GM23248 (cell line): ENCODE measurements around the gene KLHL8. TPM values are rescaled to one million over a fixed set of nuclear protein-coding genes. Genes with fewer than 3 reads are reported as not detected.

Source experiments
- DNase-seq: peaks from one replicate; pipeline ENCODE4 v3.0.0-alpha.2; 2015
- H2AFZ ChIP-seq: fragments of 200-600 bp; sonication (generic); 2 replicates; pipeline ENCODE4 v1.6.1; 2016; ENCODE audit warnings: antibody characterized with exemption
- H3F3A ChIP-seq: fragments of 200-600 bp; sonication (generic); 2 replicates; pipeline ENCODE4 v1.6.1; 2016; ENCODE audit warnings: mild to moderate bottlenecking, antibody characterized with exemption, mixed run types; ENCODE audit not compliant: insufficient read depth
- H3K27ac ChIP-seq: fragments of 200-600 bp; sonication (generic); 2 replicates; pipeline ENCODE4 v1.5.1; 2016; ENCODE audit warnings: mild to moderate bottlenecking
- H3K27me3 ChIP-seq: fragments of 200-600 bp; sonication (generic); replicated peaks from 2 replicates; pipeline ENCODE4 v1.6.1; 2016; ENCODE audit warnings: mild to moderate bottlenecking; ENCODE audit not compliant: insufficient read depth
- H3K36me3 ChIP-seq: fragments of 200-600 bp; sonication (generic); 2 replicates; pipeline ENCODE4 v1.6.1; 2016; ENCODE audit warnings: low read depth, mild to moderate bottlenecking
- H3K4me1 ChIP-seq: fragments of 200-600 bp; sonication (generic); 2 replicates; pipeline ENCODE4 v1.6.1; 2016; ENCODE audit warnings: mild to moderate bottlenecking; ENCODE audit not compliant: insufficient read depth
- H3K4me2 ChIP-seq: fragments of 200-600 bp; sonication (generic); one replicate; pipeline ENCODE4 v1.6.1; 2016; ENCODE audit warnings: mild to moderate bottlenecking; ENCODE audit not compliant: unreplicated experiment
- H3K4me3 ChIP-seq: fragments of 200-600 bp; sonication (generic); 2 replicates; pipeline ENCODE4 v1.5.1; 2016; ENCODE audit warnings: mild to moderate bottlenecking
- H3K79me2 ChIP-seq: fragments of 200-600 bp; sonication (generic); 2 replicates; pipeline ENCODE4 v1.6.1; 2016; ENCODE audit warnings: mild to moderate bottlenecking; ENCODE audit not compliant: insufficient read depth
- H3K9ac ChIP-seq: fragments of 200-600 bp; sonication (generic); 2 replicates; pipeline ENCODE4 v1.6.1; 2016; ENCODE audit warnings: mild to moderate bottlenecking
- H3K9me2 ChIP-seq: fragments of 200-600 bp; sonication (generic); 2 replicates; pipeline ENCODE4 v1.6.1; 2016; ENCODE audit warnings: mixed run types, mild to moderate bottlenecking, moderate library complexity; ENCODE audit not compliant: insufficient read depth
- H3K9me3 ChIP-seq: fragments of 200-600 bp; sonication (generic); one replicate; pipeline ENCODE4 v1.6.1; 2017; ENCODE audit warnings: low read depth
- H4K20me1 ChIP-seq: fragments of 200-600 bp; sonication (generic); 2 replicates; pipeline ENCODE4 v1.6.0; 2016; ENCODE audit not compliant: insufficient read depth
- EZH2 ChIP-seq: fragments of 200-600 bp; sonication (generic); IDR thresholded peaks from 2 replicates; pipeline ENCODE4 v1.6.1; 2018; ENCODE audit warnings: antibody characterized with exemption, mild to moderate bottlenecking; ENCODE audit not compliant: insufficient read depth, poor library complexity, severe bottlenecking
- EZH2phosphoT487 ChIP-seq: fragments of 200-600 bp; sonication (generic); IDR thresholded peaks from 2 replicates; pipeline ENCODE4 v1.6.1; 2018; ENCODE audit warnings: antibody characterized with exemption, moderate library complexity, mild to moderate bottlenecking, low read depth; ENCODE audit not compliant: insufficient read depth
- WGBS, 2 experiments: methylation state at CpG; one replicate each; pipeline ENCODE4 v1.1.6; 2015 to 2017; ENCODE audit warnings: low lambda C conversion rate in 2 of 2, low coverage in 1 of 2; ENCODE audit errors: missing lambda C conversion rate in 2 of 2; 5-methylcytosine and 5-hydroxymethylcytosine counted together
- in situ Hi-C: fragments of 300-500 bp; cut with MboI; formaldehyde crosslinking; loops from 2 replicates; pipeline ENCODE4 v1.15.0; 2020
- polyA plus RNA-seq: library from polyadenylated mRNA; unstranded; fragments of >200 nt; fragmentation: Nextera tagmentation; extraction: Ambion mirVana; gene quantifications from 2 replicates; pipeline ENCODE4 v1.2.1, GENCODE V29; 2016
- total RNA-seq: library from RNA; depleted of rRNA; stranded (reverse); fragments of >200 nt; shearing (Covaris generic); gene quantifications from 2 replicates; pipeline ENCODE4 v1.2.3, GENCODE V29; 2014

The KLHL8 gene
- total and polyA plus RNA-seq, 2 experiments from 2014 or later, result 7.8 to 7.9 TPM

- H2AFZ ChIP-seq, result no peak overlapping the region
- H3K36me3 ChIP-seq, result peaks cover 50% of the 10 kb centered on the region; the same call in 1 of the 2 replicates
- H3K4me2 ChIP-seq, result no peak overlapping the region
- H3K27me3 ChIP-seq, result no peaks in the 10 kb centered on the region
- DNase-seq, result no peak
- 93 to 97% methylated on average over 7 of the region's 7 CpGs for WGBS, 2 experiments
- no peaks in the 10 kb centered on the region for H3K4me1 ChIP-seq
- in situ Hi-C loops, result loop anchor here (25.0 kb wide), 1 partner anchor 331 kb away; no protein-coding TSS in a partner anchor
- H3K4me3 ChIP-seq, result no peak overlapping the region
- no peak overlapping the region for H3K27ac ChIP-seq
- H4K20me1 ChIP-seq, result no peaks in the 10 kb centered on the region
- H3K9ac ChIP-seq, result no peak overlapping the region
- H3K79me2 ChIP-seq, result no peaks in the 10 kb centered on the region
- H3K9me2 ChIP-seq, result no peaks in the 10 kb centered on the region
- H3K9me3 ChIP-seq, result no peaks in the 10 kb centered on the region
- no peak for TF ChIP-seq EZH2
- no peak for TF ChIP-seq EZH2phosphoT487
- no peaks in the 10 kb centered on the region for H3F3A ChIP-seq
Observed at GRCh38 chr4:87130985-87131703, 89.3 kb downstream of the KLHL8 start.

DNA sequence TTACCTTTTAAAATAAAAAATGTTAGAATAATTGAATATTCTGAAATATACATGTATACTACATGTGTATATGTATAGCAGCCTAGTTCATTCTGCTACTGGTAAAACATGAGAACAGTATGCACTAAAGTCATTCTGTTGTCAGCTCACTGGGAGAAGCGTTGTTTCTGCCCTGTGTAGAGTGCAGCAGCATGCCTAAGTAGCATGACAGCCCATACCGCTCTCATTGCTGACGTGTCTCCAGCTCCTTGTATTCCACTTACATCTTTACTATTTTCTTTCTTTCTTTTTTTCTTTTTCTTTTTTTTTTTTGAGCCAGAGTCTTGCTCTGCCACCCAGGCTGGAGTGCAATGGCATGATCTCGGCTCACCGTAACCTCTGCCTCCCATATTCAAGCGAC is 90.7 kb downstream of the KLHL8 start:
- no peak overlapping the region for H3K4me3 ChIP-seq
- no peaks in the 10 kb centered on the region for H4K20me1 ChIP-seq
- no peak overlapping the region for H3K4me2 ChIP-seq
- WGBS, 2 experiments, result 100% methylated on average over 6 of the region's 6 CpGs
- H3K9me2 ChIP-seq, result no peaks in the 10 kb centered on the region
- H3K9ac ChIP-seq, result no peak overlapping the region
- no peak for DNase-seq
- no peak overlapping the region for H2AFZ ChIP-seq
- no peaks in the 10 kb centered on the region for H3K9me3 ChIP-seq
- H3K27ac ChIP-seq, result no peak overlapping the region
- peaks cover 50% of the 10 kb centered on the region; the same call in 1 of the 2 replicates for H3K36me3 ChIP-seq
- H3K79me2 ChIP-seq, result no peaks in the 10 kb centered on the region
- H3K4me1 ChIP-seq, result no peaks in the 10 kb centered on the region
- in situ Hi-C loops, result loop anchor here (25.0 kb wide), 1 partner anchor 333 kb away; no protein-coding TSS in a partner anchor
- TF ChIP-seq EZH2phosphoT487, result no peak
- no peak for TF ChIP-seq EZH2
- H3K27me3 ChIP-seq, result no peaks in the 10 kb centered on the region
- H3F3A ChIP-seq, result no peaks in the 10 kb centered on the region

DNA sequence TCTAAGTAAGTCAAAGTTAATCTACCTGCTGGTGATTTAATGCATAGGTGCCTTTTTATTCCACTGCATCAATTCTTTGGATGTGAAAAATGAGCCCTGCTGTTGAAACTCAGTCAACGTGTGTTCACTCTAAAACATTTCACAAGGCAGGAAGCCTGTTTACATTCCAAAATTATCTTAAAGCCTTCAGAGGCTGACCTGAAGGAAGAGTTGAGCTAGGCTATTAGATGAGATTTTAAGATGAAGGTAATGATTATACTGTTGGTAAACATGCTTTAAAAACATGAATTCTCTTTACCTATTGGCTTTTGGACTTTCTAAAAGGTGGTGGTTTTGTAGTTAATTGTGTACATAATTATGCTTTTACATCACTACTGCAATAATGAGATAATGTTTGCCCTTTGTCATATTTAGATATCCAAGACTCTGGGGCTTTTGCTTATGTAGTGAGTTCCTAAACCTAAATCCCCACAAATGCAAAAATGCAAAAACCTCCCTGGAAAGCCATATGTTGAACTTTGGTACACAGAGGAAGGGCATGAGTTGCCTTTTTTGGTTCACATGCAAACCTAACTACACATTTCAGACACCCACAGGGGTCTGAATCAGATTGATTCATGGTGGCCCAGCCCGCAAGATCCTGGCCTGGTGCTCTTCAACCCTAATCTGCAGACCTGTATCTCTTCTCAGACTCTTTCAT is 92.3 kb downstream of the KLHL8 start:
- Histone ChIP-seq H3K4me2 (no peak overlapping the region), H3K27ac (no peak overlapping the region), H3F3A (no peaks in the 10 kb centered on the region), H3K4me3 (no peak overlapping the region), H4K20me1 (no peaks in the 10 kb centered on the region), H3K4me1 (no peaks in the 10 kb centered on the region), H3K36me3 (peaks cover 47% of the 10 kb centered on the region; the same call in 1 of the 2 replicates), H3K9me3 (no peaks in the 10 kb centered on the region), H3K27me3 (no peaks in the 10 kb centered on the region), H3K9ac (no peak overlapping the region), H2AFZ (no peak overlapping the region), H3K9me2 (no peaks in the 10 kb centered on the region), H3K79me2 (peaks cover 8% of the 10 kb centered on the region; the same call in 1 of the 2 replicates)
- 62 to 70% methylated on average over 2 of the region's 2 CpGs for WGBS, 2 experiments
- DNase-seq, result no peak
- in situ Hi-C loops, result loop anchor here (25.0 kb wide), 1 partner anchor 334 kb away; no protein-coding TSS in a partner anchor
- no peak for TF ChIP-seq EZH2phosphoT487
- TF ChIP-seq EZH2, result no peak

DNA sequence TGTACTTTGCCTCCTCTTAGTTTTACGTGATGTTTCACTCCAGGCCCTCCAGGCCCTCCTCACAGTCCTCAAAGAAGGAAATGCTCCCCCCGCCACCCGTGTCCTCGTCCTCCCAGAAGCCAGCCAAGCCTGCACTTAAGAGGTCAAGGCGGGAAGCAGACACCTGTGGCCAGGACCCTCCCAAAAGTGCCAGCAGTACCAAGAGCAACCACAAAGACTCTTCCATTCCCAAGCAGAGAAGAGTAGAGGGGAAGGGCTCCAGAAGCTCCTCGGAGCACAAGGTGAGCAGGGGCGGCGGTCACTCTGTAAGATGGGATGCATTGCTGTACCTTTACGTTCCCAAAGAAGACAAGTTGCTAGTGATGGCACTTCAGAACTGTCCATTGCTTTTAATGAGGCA is 94.4 kb downstream of the KLHL8 start:
- DNase-seq, result no peak
- 99% methylated on average over 9 of the region's 9 CpGs for WGBS, 2 experiments
- H3K9ac ChIP-seq, result no peak overlapping the region
- H3K4me3 ChIP-seq, result no peak overlapping the region
- H3K9me3 ChIP-seq, result no peaks in the 10 kb centered on the region
- H3K4me2 ChIP-seq, result no peak overlapping the region
- in situ Hi-C loops, result loop anchor here (25.0 kb wide), 1 partner anchor 336 kb away; no protein-coding TSS in a partner anchor
- H3K79me2 ChIP-seq, result peaks cover 18% of the 10 kb centered on the region
- H3K27ac ChIP-seq, result no peak overlapping the region
- TF ChIP-seq EZH2phosphoT487, result no peak
- no peak for TF ChIP-seq EZH2
- no peaks in the 10 kb centered on the region; the same call in 1 of the 2 replicates for H4K20me1 ChIP-seq
- H3K9me2 ChIP-seq, result no peaks in the 10 kb centered on the region
- no peaks in the 10 kb centered on the region for H3K27me3 ChIP-seq
- no peak overlapping the region for H2AFZ ChIP-seq
- peaks cover 9% of the 10 kb centered on the region for H3K4me1 ChIP-seq
- peaks cover 31% of the 10 kb centered on the region; the same call in 1 of the 2 replicates for H3K36me3 ChIP-seq
- no peaks in the 10 kb centered on the region; the same call in 1 of the 2 replicates for H3F3A ChIP-seq
